PC-9 (cell line): Measurements from ENCODE around the gene CDC42BPG. TPM values are rescaled to one million over a fixed set of nuclear protein-coding genes. Genes with fewer than 3 reads are reported as not detected.

Source experiments
- BruUV-seq: library from RNA; stranded (reverse); fragments of 400-500 nt; replicated peaks from 2 replicates; lab custom pipeline; 2021; lab: Mats Ljungman, UMichigan
- CTCF ChIA-PET: fragments of 300-600 bp; sonication (Branson Sonifier 250); formaldehyde crosslinking; loops from one replicate; lab custom pipeline; 2022; ENCODE audit warnings: antibody characterized with exemption; lab: Charles Lee
- POLR2A ChIA-PET: fragments of 300-600 bp; sonication (Branson Sonifier 250); formaldehyde crosslinking; loops from one replicate; lab custom pipeline; 2022; ENCODE audit warnings: antibody characterized with exemption; ENCODE audit not compliant: unreplicated experiment; lab: Charles Lee
- DNase-seq, 2 experiments: peaks; one replicate each; pipeline versions ENCODE4 v3.0.0 to v3.0.0-alpha.2; 2015 to 2022; ENCODE audit warnings: mixed read lengths in 1 of 2
- H2AFZ ChIP-seq: fragments of 200-600 bp; sonication (generic); 2 replicates; pipeline ENCODE4 v1.8.1; 2017; ENCODE audit warnings: antibody characterized with exemption
- H3F3A ChIP-seq: fragments of 200-600 bp; sonication (generic); 2 replicates; pipeline ENCODE4 v1.8.1; 2017; ENCODE audit warnings: antibody characterized with exemption, mild to moderate bottlenecking, low read depth; ENCODE audit not compliant: insufficient read depth
- H3K27ac ChIP-seq: fragments of 200-600 bp; sonication (generic); 2 replicates; pipeline ENCODE4 v1.6.1; 2016; ENCODE audit warnings: mixed run types
- H3K27me3 ChIP-seq: fragments of 200-600 bp; sonication (generic); 2 replicates; pipeline ENCODE4 v1.6.1; 2016; ENCODE audit warnings: low read depth, mixed run types; ENCODE audit not compliant: insufficient read depth
- H3K36me3 ChIP-seq: fragments of 200-600 bp; sonication (generic); 2 replicates; pipeline ENCODE4 v1.6.1; 2016; ENCODE audit warnings: low read depth, mixed run types
- H3K4me1 ChIP-seq: fragments of 200-600 bp; sonication (generic); replicated peaks from 2 replicates; pipeline ENCODE4 v1.6.1; 2016; ENCODE audit warnings: mixed run types; ENCODE audit not compliant: insufficient read depth
- H3K4me2 ChIP-seq: fragments of 200-600 bp; sonication (generic); 2 replicates; pipeline ENCODE4 v1.6.1; 2017; ENCODE audit warnings: mixed run types
- H3K4me3 ChIP-seq: fragments of 200-600 bp; sonication (generic); 2 replicates; pipeline ENCODE4 v1.6.1; 2016; ENCODE audit warnings: mixed run types
- H3K79me2 ChIP-seq: fragments of 200-600 bp; sonication (generic); 2 replicates; pipeline ENCODE4 v1.6.1; 2017; ENCODE audit warnings: low read depth, mixed run types
- H3K9me2 ChIP-seq: fragments of 200-600 bp; sonication (generic); 2 replicates; pipeline ENCODE4 v1.8.1; 2017; ENCODE audit warnings: mild to moderate bottlenecking; ENCODE audit not compliant: insufficient read depth
- H3K9me3 ChIP-seq: fragments of 200-600 bp; sonication (generic); 2 replicates; pipeline ENCODE4 v1.8.1; 2016; ENCODE audit warnings: low read depth; ENCODE audit not compliant: insufficient read depth
- H4K20me1 ChIP-seq: fragments of 200-600 bp; sonication (generic); 2 replicates; pipeline ENCODE4 v1.8.1; 2017; ENCODE audit not compliant: insufficient read depth
- EZH2 ChIP-seq: fragments of 200-600 bp; sonication (generic); IDR thresholded peaks from 2 replicates; pipeline ENCODE4 v1.8.0; 2017; ENCODE audit warnings: antibody characterized with exemption, low read depth
- intact Hi-C: fragments of 100-400 bp; cut with micrococcal nuclease; formaldehyde crosslinking; loops from one replicate; pipeline ENCODE4 v1.10.0; 2022; ENCODE audit not compliant: unreplicated experiment
- total RNA-seq: library from RNA; stranded (reverse); gene quantifications from 2 replicates; pipeline ENCODE4 v1.2.3, GENCODE V29; 2021
- TF ChIP-seq, protein P1 (sequence below): fragments of 200-600 bp; sonication (generic); conservative IDR thresholded peaks from 2 replicates; pipeline ENCODE4 v1.6.1; 2017; ENCODE audit warnings: mixed run types, antibody characterized with exemption, mild to moderate bottlenecking, moderate library complexity

CDC42BPG gene
- total RNA-seq, 1 experiment from 2014 or later: 31.3 TPM

- TF ChIP-seq, protein P1, sequence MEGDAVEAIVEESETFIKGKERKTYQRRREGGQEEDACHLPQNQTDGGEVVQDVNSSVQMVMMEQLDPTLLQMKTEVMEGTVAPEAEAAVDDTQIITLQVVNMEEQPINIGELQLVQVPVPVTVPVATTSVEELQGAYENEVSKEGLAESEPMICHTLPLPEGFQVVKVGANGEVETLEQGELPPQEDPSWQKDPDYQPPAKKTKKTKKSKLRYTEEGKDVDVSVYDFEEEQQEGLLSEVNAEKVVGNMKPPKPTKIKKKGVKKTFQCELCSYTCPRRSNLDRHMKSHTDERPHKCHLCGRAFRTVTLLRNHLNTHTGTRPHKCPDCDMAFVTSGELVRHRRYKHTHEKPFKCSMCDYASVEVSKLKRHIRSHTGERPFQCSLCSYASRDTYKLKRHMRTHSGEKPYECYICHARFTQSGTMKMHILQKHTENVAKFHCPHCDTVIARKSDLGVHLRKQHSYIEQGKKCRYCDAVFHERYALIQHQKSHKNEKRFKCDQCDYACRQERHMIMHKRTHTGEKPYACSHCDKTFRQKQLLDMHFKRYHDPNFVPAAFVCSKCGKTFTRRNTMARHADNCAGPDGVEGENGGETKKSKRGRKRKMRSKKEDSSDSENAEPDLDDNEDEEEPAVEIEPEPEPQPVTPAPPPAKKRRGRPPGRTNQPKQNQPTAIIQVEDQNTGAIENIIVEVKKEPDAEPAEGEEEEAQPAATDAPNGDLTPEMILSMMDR: no peak
- no peak for TF ChIP-seq EZH2
- Histone ChIP-seq H3F3A (no peaks in the 10 kb centered on the region), H3K27me3 (no peaks in the 10 kb centered on the region), H3K4me1 (peaks cover 16% of the 10 kb centered on the region), H3K4me2 (no peak overlapping the region), H3K4me3 (no peak overlapping the region), H3K36me3 (peaks cover 11% of the 10 kb centered on the region), H3K9me2 (no peaks in the 10 kb centered on the region), H3K27ac (no peak overlapping the region), H3K9me3 (no peaks in the 10 kb centered on the region), H3K79me2 (no peaks in the 10 kb centered on the region), H2AFZ (no peak overlapping the region), H4K20me1 (0 out of 2 replicates have a peak, but pooled peaks cover 3% of the 10 kb centered on the region)
- ChIA-PET CTCF (interaction anchor here (0.9 kb wide), 1 partner anchor 279 kb away, joined by 3 read pairs; no protein-coding TSS in a partner anchor), POLR2A (interaction anchor here (0.6 kb wide), 1 partner anchor 301 kb away, joined by 4 read pairs; no protein-coding TSS in a partner anchor)
- no TSS peak for BruUV-seq
- DNase-seq: no peak
- intact Hi-C loops: no loop called here
Measured at GRCh38 chr11:64834031-64834722, 10.3 kb downstream of the CDC42BPG start.

- intact Hi-C loops: no loop called here
- TF ChIP-seq, protein P1: no peak
- no peak for TF ChIP-seq EZH2
- Histone ChIP-seq H3K4me1 (peaks cover 16% of the 10 kb centered on the region), H3K27ac (no peak overlapping the region), H3K79me2 (no peaks in the 10 kb centered on the region), H4K20me1 (0 out of 2 replicates have a peak, but pooled peaks cover 3% of the 10 kb centered on the region), H3K9me3 (no peaks in the 10 kb centered on the region), H3K4me3 (no peak overlapping the region), H2AFZ (no peak overlapping the region), H3K36me3 (peaks cover 11% of the 10 kb centered on the region), H3F3A (no peaks in the 10 kb centered on the region), H3K4me2 (no peak overlapping the region), H3K27me3 (no peaks in the 10 kb centered on the region), H3K9me2 (no peaks in the 10 kb centered on the region)
- POLR2A ChIA-PET: interaction anchor here (0.6 kb wide), 1 partner anchor 587 kb away, joined by 8 read pairs; the partner anchor contains the start of gene PPP1R14B
- BruUV-seq: no TSS peak
- CTCF ChIA-PET: no interaction called here
- DNase-seq: no peak
Measured at GRCh38 chr11:64833509-64833908, 10.9 kb downstream of the CDC42BPG start.

DNA sequence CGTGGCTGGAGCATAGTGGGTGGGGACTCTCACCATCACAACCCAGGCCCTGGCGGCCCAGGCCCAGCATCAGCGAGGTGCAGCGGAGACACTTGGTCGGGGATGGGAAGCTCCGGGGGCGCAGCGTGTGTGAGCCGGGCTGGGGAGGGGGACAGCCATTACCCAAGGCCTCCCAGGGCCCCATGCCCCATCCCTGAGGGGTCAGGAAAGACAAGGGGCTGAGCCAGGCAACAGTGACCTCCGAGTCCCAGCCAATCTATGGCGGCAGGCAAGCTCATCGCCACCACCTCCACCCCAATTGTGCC, 11.3 kb downstream of the CDC42BPG start:
- Histone ChIP-seq H3K4me3 (no peak overlapping the region), H4K20me1 (0 out of 2 replicates have a peak, but pooled peaks cover 3% of the 10 kb centered on the region), H3K9me2 (no peaks in the 10 kb centered on the region), H3K79me2 (no peaks in the 10 kb centered on the region), H2AFZ (no peak overlapping the region), H3K36me3 (peaks cover 11% of the 10 kb centered on the region), H3K27ac (no peak overlapping the region), H3K4me1 (peaks cover 16% of the 10 kb centered on the region), H3K27me3 (no peaks in the 10 kb centered on the region), H3K4me2 (no peak overlapping the region), H3K9me3 (no peaks in the 10 kb centered on the region), H3F3A (no peaks in the 10 kb centered on the region)
- BruUV-seq: no TSS peak
- no peak for DNase-seq
- ChIA-PET CTCF (no interaction called here), POLR2A (interaction anchor here (0.6 kb wide), 1 partner anchor 586 kb away, joined by 8 read pairs; the partner anchor contains the start of gene PPP1R14B)
- intact Hi-C loops: no loop called here
- TF ChIP-seq, protein P1: no peak
- no peak for TF ChIP-seq EZH2
